Kidney (tissue), 14 donors: ENCODE results near the gene SPON1. TPM values are rescaled to one million over a fixed set of nuclear protein-coding genes. Genes with fewer than 3 reads are reported as not detected.
"Not testable (repeated sequence)": the region's sequence is repeated elsewhere in the genome, so short reads cannot be mapped to it uniquely, and the experiment has no call there.

ENCODE experiments used
- DNase-seq, 5 donors: peaks; one replicate each; pipeline ENCODE4 v3.0.0-alpha.2; 2013 to 2020
- FAIRE-seq: peaks from 2 replicates; lab custom pipeline; 2012; peaks lifted over from hg19 to GRCh38; lab: Jason Lieb, UNC
- H3K27ac ChIP-seq, 2 donors: one replicate each; pipeline ENCODE4 v1.7.0; 2013; ENCODE audit warnings: low read depth in 2 of 2, low read length in 2 of 2, inconsistent platforms in 1 of 2
- H3K27me3 ChIP-seq: one replicate; pipeline ENCODE4 v1.7.1; 2013; ENCODE audit warnings: low read length, inconsistent platforms; ENCODE audit not compliant: control insufficient read depth, insufficient read depth
- H3K36me3 ChIP-seq, 3 donors: one replicate each; pipeline versions ENCODE4 v1.7.0 to v1.7.1; 2013; ENCODE audit warnings: low read length in 3 of 3, control low read depth in 1 of 3, inconsistent platforms in 1 of 3; ENCODE audit not compliant: insufficient read depth in 3 of 3, control insufficient read depth in 2 of 3
- H3K4me1 ChIP-seq, 3 donors: one replicate each; pipeline versions ENCODE4 v1.7.0 to v1.7.1; 2013; ENCODE audit warnings: low read length in 3 of 3, inconsistent platforms in 1 of 3, low read depth in 1 of 3; ENCODE audit not compliant: control insufficient read depth in 2 of 3, insufficient read depth in 2 of 3
- H3K4me3 ChIP-seq, 3 donors: one replicate each; pipeline versions ENCODE4 v1.7.0 to v1.8.1; 2013; ENCODE audit warnings: low read length in 3 of 3, control low read depth in 1 of 3, inconsistent platforms in 1 of 3
- H3K9ac ChIP-seq, 3 donors: one replicate each; pipeline versions ENCODE4 v1.7.0 to v1.7.1; 2013; ENCODE audit warnings: low read length in 3 of 3, control low read depth in 1 of 3, inconsistent platforms in 1 of 3
- H3K9me3 ChIP-seq, 3 donors: one replicate each; pipeline versions ENCODE4 v1.7.0 to v1.7.1; 2013; ENCODE audit warnings: low read length in 3 of 3, control low read depth in 1 of 3, inconsistent platforms in 1 of 3; ENCODE audit not compliant: control insufficient read depth in 2 of 3, insufficient read depth in 1 of 3
- CTCF ChIP-seq: IDR thresholded peaks from 3 replicates; pipeline ENCODE4 v1.5.1; 2012; ENCODE audit warnings: mild to moderate bottlenecking, moderate library complexity, borderline replicate concordance; ENCODE audit not compliant: insufficient read depth; ENCODE audit errors: extremely low read depth
- intact Hi-C: fragments of 100-400 bp; cut with DNase I; formaldehyde crosslinking; loops from one replicate; pipeline ENCODE4 v1.11.1; 2022
- polyA plus RNA-seq: library from polyadenylated mRNA; stranded (reverse); fragments of 350-450 nt; fragmentation: Illumina TruSeq; extraction: RNeasy Lipid Tissue Mini Kit (QIAGEN cat#74804); gene quantifications from one replicate; pipeline ENCODE4 v1.2.3, GENCODE V29; 2014; ENCODE audit warnings: low read depth, low replicate concordance; ENCODE audit not compliant: insufficient read depth
- total RNA-seq: library from RNA; stranded (reverse); fragmentation: NEBNext Ultra II Directional; extraction: Animal tissue kit (Norgen Biotek cat#: 25700); gene quantifications from one replicate; pipeline ENCODE4 v1.2.1, GENCODE V29; 2021
- donor health status: control.
- donor health status: control.
- donor health status: control.
- donor health status: control.
- donor health status: control.
- donor health status: DM: yes; HTN: yes; CAD: no.
- donor health status: Normal renal cell carcinoma (clear cell type).

The SPON1 gene
- total and polyA plus RNA-seq, 2 donors from 2014 or later: 3.8 to 77.9 TPM

GRCh38 chr11:14273895-14274294, 311.4 kb downstream of the SPON1 start:
- Histone ChIP-seq H3K9me3 (no peaks in the 10 kb centered on the region), H3K9ac (no peak overlapping the region), H3K4me1 (no peaks in the 10 kb centered on the region), H3K4me3 (no peak overlapping the region), H3K27ac (no peak overlapping the region), H3K27me3 (no peaks in the 10 kb centered on the region), H3K36me3 (no peaks in the 10 kb centered on the region)
- intact Hi-C loops: no loop called here
- TF ChIP-seq CTCF: no peak
- DNase-seq (no peak), FAIRE-seq (no peak)

- FAIRE-seq (no peak), DNase-seq (no peak)
- no peaks in the 10 kb centered on the region for H3K27me3 ChIP-seq
- H3K4me1 ChIP-seq: no peaks in the 10 kb centered on the region
- intact Hi-C loops: no loop called here
- no peaks in the 10 kb centered on the region for H3K36me3 ChIP-seq
- no peak overlapping the region for H3K4me3 ChIP-seq
- TF ChIP-seq CTCF: no peak
- no peaks in the 10 kb centered on the region for H3K9me3 ChIP-seq
- no peak overlapping the region for H3K9ac ChIP-seq
- H3K27ac ChIP-seq: no peak overlapping the region
Observed at GRCh38 chr11:14275076-14275475, 312.6 kb downstream of the SPON1 start.

GRCh38 chr11:14278869-14279268, 316.3 kb downstream of the SPON1 start:
- intact Hi-C loops, H3K4me1 ChIP-seq, H3K4me3 ChIP-seq, H3K27me3 ChIP-seq, H3K36me3 ChIP-seq, DNase-seq, H3K27ac ChIP-seq, FAIRE-seq, H3K9me3 ChIP-seq, H3K9ac ChIP-seq: not testable (repeated sequence)

GRCh38 chr11:14288189-14288935, 325.8 kb downstream of the SPON1 start:
- Histone ChIP-seq H3K27me3 (no peaks in the 10 kb centered on the region), H3K9ac (no peak overlapping the region), H3K27ac (no peak overlapping the region), H3K9me3 (no peaks in the 10 kb centered on the region), H3K4me3 (no peak overlapping the region), H3K4me1 (no peaks in the 10 kb centered on the region), H3K36me3 (peaks cover 0 to 3% (median 0%) of the 10 kb centered on the region in 3 donors)
- intact Hi-C loops: no loop called here
- FAIRE-seq: no peak
- TF ChIP-seq CTCF: no peak
- DNase-seq: no peak
